ENCODE data around the gene LZTS3. TPM values are rescaled to one million over a fixed set of nuclear protein-coding genes. Genes with fewer than 3 reads are reported as not detected.

Gene LZTS3
- polyA plus RNA-seq, 1 of the 3 experiments (the other 2 are of a cell fraction), result 11.9 TPM

DNA sequence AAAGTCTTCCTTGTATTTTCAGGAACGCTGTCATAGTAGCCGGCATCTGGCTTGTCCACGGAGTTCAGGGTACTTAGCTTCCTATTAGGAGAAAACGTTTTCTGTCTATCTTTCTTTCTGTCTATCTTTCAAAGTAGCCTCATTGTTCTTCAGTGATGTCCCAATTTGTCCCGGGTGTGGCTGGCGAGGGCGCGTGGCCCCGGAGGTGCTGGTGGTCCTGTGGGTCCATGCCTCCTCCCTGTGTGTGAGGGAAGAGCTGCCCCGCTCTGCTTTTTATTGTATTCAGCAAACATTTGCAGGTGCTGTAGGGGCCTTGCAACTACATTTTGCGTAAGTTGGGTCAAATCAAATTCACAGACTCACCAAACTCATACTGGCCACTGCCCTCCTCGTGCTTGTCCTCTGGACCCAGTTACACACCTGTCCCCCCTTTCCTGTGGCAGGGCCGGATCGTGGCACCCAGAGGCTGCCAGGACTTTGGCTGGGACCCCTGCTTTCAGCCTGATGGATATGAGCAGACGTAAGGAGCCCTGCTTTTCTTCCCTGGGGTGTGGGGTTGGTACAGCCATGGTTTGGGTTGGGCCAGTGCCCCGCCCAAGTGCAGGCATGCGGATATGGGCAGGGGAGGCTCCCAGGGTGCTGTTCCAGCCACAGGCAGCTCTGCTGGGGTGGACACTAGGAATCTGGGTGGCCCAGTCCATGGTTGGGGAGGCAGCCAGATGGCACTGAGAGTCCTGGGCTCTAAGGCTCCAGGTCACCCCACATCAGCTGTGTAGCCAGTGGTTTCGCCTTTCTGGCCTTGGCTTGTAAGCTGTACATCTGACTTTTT, 48.3 kb upstream of the LZTS3 start:
- Histone ChIP-seq H3K27me3 (ENCODE audit: insufficient read depth) (no peaks in the 10 kb centered on the region), H3F3A (replicated peaks; ENCODE audit: insufficient read depth) (no peaks in the 10 kb centered on the region), H3K9me3 (no peaks in the 10 kb centered on the region), H2AFZ (ENCODE audit: low read depth) (no peak overlapping the region), H3K4me3 (ENCODE audit: low read depth in 2 of 2, low read length in 1 of 2) (no peak overlapping the region), H3K4me1 (ENCODE audit: control insufficient read depth in 1 of 2, insufficient read depth in 2 of 2, low read depth in 1 of 2, low read length in 1 of 2) (peaks cover 0 to 2% of the 10 kb centered on the region in 2 experiments; a peak in 1 of 4 replicates), H3K9ac (no peak overlapping the region), H4K20me1 (ENCODE audit: insufficient read depth) (no peaks in the 10 kb centered on the region), H3K4me2 (no peak overlapping the region), H3K27ac (ENCODE audit: low read depth in 2 of 2, low read length in 1 of 2) (no peak overlapping the region), H3K79me2 (ENCODE audit: insufficient read depth) (no peaks in the 10 kb centered on the region), H3K9me2 (no peaks in the 10 kb centered on the region), H3K36me3 (replicated peaks in 1 of 2; ENCODE audit: control insufficient read depth in 1 of 2, insufficient read depth in 2 of 2, low read length in 1 of 2) (peaks cover 12 to 24% of the 10 kb centered on the region in 2 experiments)
- ChIA-PET CTCF (interaction anchor here (0.9 to 6.0 kb wide), 5 partner anchors 8 to 98 kb away, joined by 3 to 93 read pairs (median 3); no protein-coding TSS in a partner anchor), POLR2A (no interaction called here)
- 89% methylated on average over 16 of the region's 18 CpGs for WGBS (ENCODE audit: low lambda C conversion rate)
- no peak for DNase-seq
- TF ChIP-seq IRF3 (IDR thresholded peaks at IDR 0.05; ENCODE audit: low read depth, low read length), result no peak
- no peak for TF ChIP-seq NFIC (IDR thresholded peaks at IDR 0.05; ENCODE audit: borderline replicate concordance)
- no peak for TF ChIP-seq SIN3A (IDR thresholded peaks at IDR 0.05; ENCODE audit: borderline replicate concordance, low read depth, low read length)
- no peak for TF ChIP-seq GATA2 (CRISPR knock-in tag; IDR thresholded peaks at IDR 0.05)
- no peak for TF ChIP-seq TAF1 (IDR thresholded peaks at IDR 0.05; ENCODE audit: borderline replicate concordance, low read depth, low read length)
- no peak for TF ChIP-seq ELF1 (IDR thresholded peaks at IDR 0.05)
- no peak for TF ChIP-seq POLR2AphosphoS5 (IDR thresholded peaks at IDR 0.05; ENCODE audit: low read depth, low read length)
- TF ChIP-seq USF2 (IDR thresholded peaks at IDR 0.05; ENCODE audit: borderline replicate concordance, low read depth, low read length), result no peak
- no peak for TF ChIP-seq MXI1 (IDR thresholded peaks at IDR 0.05; ENCODE audit: low read depth, low read length)
- TF ChIP-seq RAD21 (IDR thresholded peaks at IDR 0.05; ENCODE audit: low read length), result no peak
- no peak for TF ChIP-seq EZH2phosphoT487 (IDR thresholded peaks at IDR 0.05; ENCODE audit: borderline replicate concordance, low read depth)
- no peak for TF ChIP-seq SMC3 (IDR thresholded peaks at IDR 0.05; ENCODE audit: low read depth, low read length)
- no peak for TF ChIP-seq YY1 (IDR thresholded peaks at IDR 0.05; ENCODE audit: low read depth)
- no peak for TF ChIP-seq MEF2A (IDR thresholded peaks at IDR 0.05; ENCODE audit: borderline replicate concordance, low read depth)
- no peak for TF ChIP-seq JUND (IDR thresholded peaks at IDR 0.05)
- no peak for TF ChIP-seq RFX5 (IDR thresholded peaks at IDR 0.05; ENCODE audit: low read length)
- no peak for TF ChIP-seq FOXJ3 (CRISPR knock-in tag; IDR thresholded peaks at IDR 0.05)
- TF ChIP-seq ZBTB33 (IDR thresholded peaks at IDR 0.05; ENCODE audit: borderline replicate concordance, low read depth), result no peak
- TF ChIP-seq EP300 (IDR thresholded peaks at IDR 0.05; ENCODE audit: borderline replicate concordance in 1 of 2, low read depth in 1 of 2, low read length in 1 of 2), result no peak

Data from SK-N-SH (cell line).